BJ (cell line): ENCODE results near the gene DCT. TPM values are rescaled to one million over a fixed set of nuclear protein-coding genes. Genes with fewer than 3 reads are reported as not detected.

Experiments
- CTCF ChIA-PET: fragments of 350-600 bp; formaldehyde crosslinking; extraction: SDS; loops from one replicate; lab custom pipeline; 2021; ENCODE audit warnings: antibody characterized with exemption, inconsistent platforms; lab: Yijun Ruan, JAX
- POLR2A ChIA-PET: fragments of 300-600 bp; sonication (Branson Sonifier 250); formaldehyde crosslinking; extraction: SDS; loops from one replicate; lab custom pipeline; 2021; ENCODE audit warnings: antibody characterized with exemption; lab: Charles Lee
- DNase-seq: peaks from one replicate; pipeline ENCODE4 v3.0.0-alpha.2; 2011; ENCODE audit warnings: low read depth
- H3K27me3 ChIP-seq: 2 replicates; pipeline ENCODE4 v1.6.0; 2011; ENCODE audit warnings: low read length; ENCODE audit not compliant: control insufficient read depth, insufficient read depth
- H3K36me3 ChIP-seq: 2 replicates; pipeline ENCODE4 v1.5.1; 2011; ENCODE audit warnings: low read length; ENCODE audit not compliant: control insufficient read depth, insufficient read depth
- H3K4me3 ChIP-seq: 2 replicates; pipeline ENCODE4 v1.5.1; 2011; ENCODE audit warnings: low read depth, mild to moderate bottlenecking, control low read depth, low read length
- polyA plus RNA-seq: library from polyadenylated mRNA; depleted of rRNA; stranded (reverse); fragments of >200 nt; gene quantifications from 2 replicates; pipeline ENCODE4 v1.2.3, GENCODE V29; 2011; rRNA removed
- TF ChIP-seq, protein P1 (sequence below): IDR thresholded peaks from 2 replicates; pipeline ENCODE4 v1.5.1; 2011; ENCODE audit warnings: low read depth, mild to moderate bottlenecking, control low read depth, inconsistent platforms, low read length, moderate library complexity; ENCODE audit not compliant: insufficient read depth

Gene DCT
- polyA plus RNA-seq, 1 experiment = not detected

DNA sequence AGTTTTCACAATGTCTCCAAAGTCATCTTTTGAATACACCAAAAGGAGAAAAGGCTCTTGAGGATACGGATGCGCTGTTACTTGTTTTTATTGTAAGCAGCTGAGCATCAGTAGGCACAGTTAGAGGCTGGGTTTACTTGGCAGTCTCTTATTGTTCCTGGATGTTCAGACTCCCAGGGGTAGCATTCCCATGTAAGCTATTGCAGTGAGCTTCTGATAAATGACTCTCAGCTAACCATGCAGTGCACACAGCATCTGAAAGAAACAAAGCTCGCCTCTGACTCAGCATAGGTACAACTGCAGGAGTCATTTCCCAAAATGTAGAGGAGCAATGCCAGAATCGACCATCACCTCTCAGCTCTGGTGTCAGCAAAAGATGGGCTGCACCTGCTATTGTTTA is 84.8 kb downstream of the DCT start:
- ChIA-PET POLR2A (no interaction called here), CTCF (interaction anchor here (1.2 kb wide), 1 partner anchor 8 kb away, joined by 3 read pairs; no protein-coding TSS in a partner anchor)
- H3K4me3 ChIP-seq = no peak overlapping the region
- DNase-seq = no peak
- H3K27me3 ChIP-seq = no peaks in the 10 kb centered on the region
- H3K36me3 ChIP-seq = no peaks in the 10 kb centered on the region
- TF ChIP-seq, protein P1, sequence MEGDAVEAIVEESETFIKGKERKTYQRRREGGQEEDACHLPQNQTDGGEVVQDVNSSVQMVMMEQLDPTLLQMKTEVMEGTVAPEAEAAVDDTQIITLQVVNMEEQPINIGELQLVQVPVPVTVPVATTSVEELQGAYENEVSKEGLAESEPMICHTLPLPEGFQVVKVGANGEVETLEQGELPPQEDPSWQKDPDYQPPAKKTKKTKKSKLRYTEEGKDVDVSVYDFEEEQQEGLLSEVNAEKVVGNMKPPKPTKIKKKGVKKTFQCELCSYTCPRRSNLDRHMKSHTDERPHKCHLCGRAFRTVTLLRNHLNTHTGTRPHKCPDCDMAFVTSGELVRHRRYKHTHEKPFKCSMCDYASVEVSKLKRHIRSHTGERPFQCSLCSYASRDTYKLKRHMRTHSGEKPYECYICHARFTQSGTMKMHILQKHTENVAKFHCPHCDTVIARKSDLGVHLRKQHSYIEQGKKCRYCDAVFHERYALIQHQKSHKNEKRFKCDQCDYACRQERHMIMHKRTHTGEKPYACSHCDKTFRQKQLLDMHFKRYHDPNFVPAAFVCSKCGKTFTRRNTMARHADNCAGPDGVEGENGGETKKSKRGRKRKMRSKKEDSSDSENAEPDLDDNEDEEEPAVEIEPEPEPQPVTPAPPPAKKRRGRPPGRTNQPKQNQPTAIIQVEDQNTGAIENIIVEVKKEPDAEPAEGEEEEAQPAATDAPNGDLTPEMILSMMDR = no peak

DNA sequence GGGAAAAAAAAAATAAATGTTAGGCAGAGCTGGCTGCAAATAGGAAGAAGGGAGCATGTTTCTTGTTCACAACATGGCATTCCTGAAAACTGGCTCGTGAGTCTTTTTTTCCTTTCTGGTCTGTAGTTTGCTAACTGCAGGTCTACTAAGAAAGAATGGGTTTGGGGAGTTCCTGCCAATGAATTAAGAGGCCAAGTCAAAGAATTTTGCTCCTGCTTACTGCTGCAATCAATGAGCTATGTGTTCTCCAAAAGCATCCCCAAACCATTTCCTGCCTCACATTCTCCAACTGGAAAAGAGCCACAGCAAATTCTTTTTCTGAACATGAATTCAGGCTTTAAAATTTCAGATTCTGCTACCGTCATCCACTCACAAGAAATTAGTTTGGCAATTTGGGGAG is 88.6 kb downstream of the DCT start:
- POLR2A ChIA-PET = no interaction called here
- Histone ChIP-seq H3K4me3 (no peak overlapping the region), H3K36me3 (no peaks in the 10 kb centered on the region), H3K27me3 (no peaks in the 10 kb centered on the region)
- TF ChIP-seq, protein P1 = no peak
- DNase-seq = no peak
- CTCF ChIA-PET = interaction anchor here (0.7 kb wide), 1 partner anchor 227 kb away, joined by 3 read pairs; no protein-coding TSS in a partner anchor

DNA sequence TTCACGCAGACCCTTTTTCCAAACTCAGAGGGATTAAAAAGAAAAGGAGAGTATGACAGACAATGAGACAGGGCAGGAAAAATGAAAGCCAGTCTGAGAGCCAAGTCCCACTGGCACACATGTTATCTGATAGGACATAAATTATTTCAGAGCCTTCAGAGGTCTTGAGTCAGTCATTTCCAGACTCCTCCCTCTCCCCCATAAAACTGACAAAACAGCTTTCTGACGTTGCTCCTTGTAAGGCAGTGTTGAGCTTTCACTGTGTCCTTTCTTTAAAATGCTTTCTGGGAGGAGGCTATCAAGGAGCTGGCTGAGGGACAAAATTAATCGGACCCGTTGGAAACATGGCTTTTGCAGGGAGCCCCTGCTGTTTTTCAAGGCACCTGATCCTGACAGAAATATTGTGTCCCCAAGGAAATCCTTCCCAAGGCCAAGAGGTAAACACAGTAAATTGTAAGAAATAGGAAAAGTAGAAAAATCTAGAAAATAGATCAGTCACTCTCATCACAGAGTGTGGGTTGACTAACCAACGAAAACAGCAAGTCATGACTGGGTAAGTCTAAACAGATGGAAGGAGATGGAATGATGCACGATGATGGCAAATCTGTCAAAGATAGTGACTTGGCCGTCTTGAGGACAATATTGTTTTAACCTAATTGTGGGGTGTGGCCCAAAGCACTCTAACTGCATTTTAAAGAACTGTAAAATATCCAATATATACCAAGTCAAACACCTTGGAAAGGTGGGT is 89.7 kb downstream of the DCT start:
- CTCF ChIA-PET = interaction anchor here (1.4 kb wide), 1 partner anchor 28 kb away, joined by 5 read pairs; no protein-coding TSS in a partner anchor
- TF ChIP-seq, protein P1 = no peak
- Histone ChIP-seq H3K36me3 (no peaks in the 10 kb centered on the region), H3K4me3 (no peak overlapping the region), H3K27me3 (no peaks in the 10 kb centered on the region)
- POLR2A ChIA-PET = no interaction called here
- DNase-seq = no peak

DNA sequence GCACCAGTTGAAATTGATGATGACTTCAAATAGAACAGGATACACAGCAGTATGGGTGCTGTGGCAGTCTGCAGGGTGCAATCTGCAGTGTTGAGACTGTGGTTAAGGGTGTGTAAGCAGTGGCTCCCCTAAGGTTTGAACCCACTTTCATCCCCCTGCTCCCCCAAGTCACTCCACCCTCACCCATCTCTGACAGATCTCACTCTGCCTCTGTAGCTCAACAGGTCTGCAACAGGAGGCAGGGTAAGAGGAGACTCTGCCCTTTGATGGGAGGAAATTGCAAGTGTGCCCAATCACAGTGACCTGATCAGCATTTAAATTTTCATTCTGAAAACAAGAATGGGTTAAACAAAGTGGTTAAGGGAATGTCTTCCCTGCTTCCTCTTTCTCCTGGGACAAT is 92.4 kb downstream of the DCT start:
- ChIA-PET POLR2A (no interaction called here), CTCF (interaction anchor here (1.1 kb wide), 1 partner anchor 8 kb away, joined by 3 read pairs; no protein-coding TSS in a partner anchor)
- H3K27me3 ChIP-seq = no peaks in the 10 kb centered on the region
- no peak overlapping the region for H3K4me3 ChIP-seq
- TF ChIP-seq, protein P1 = no peak
- no peak for DNase-seq
- H3K36me3 ChIP-seq = no peaks in the 10 kb centered on the region

Other genes starting within 250 kb of the DCT start
- 5.9 and 14.1 TPM in 2 replicates for gene TGDS, start 116.5 kb upstream of the DCT start, polyA plus RNA-seq
- 2.4 and 4.7 TPM in 2 replicates for gene GPR180, start 122.2 kb upstream of the DCT start, polyA plus RNA-seq
- not detected in 2 replicates for gene SOX21, start 232.9 kb upstream of the DCT start, polyA plus RNA-seq